A549 (cell line): Measurements from ENCODE around the gene ABLIM1. TPM values are rescaled to one million over a fixed set of nuclear protein-coding genes. Genes with fewer than 3 reads are reported as not detected.

Experiments used
- ATAC-seq, 2 experiments: fragments of 200-7000 bp in 1 of 2; fragments of >200 bp in 1 of 2; cut with Nextera tagmentation in 1 of 2; cut with Tn5 transposase in 1 of 2; 3 replicates each; pipeline versions ENCODE4 v1.8.0 to v1.9.1; 2018 to 2020; ENCODE audit warnings: mild to moderate bottlenecking in 1 of 2, moderate library complexity in 1 of 2
- CTCF ChIA-PET: fragments of 300-600 bp; sonication (Branson Sonifier 250); formaldehyde crosslinking; extraction: SDS; loops from one replicate; lab custom pipeline; 2021; ENCODE audit warnings: antibody characterized with exemption, inconsistent platforms; lab: Yijun Ruan, JAX
- POLR2A ChIA-PET: fragments of 350-600 bp; formaldehyde crosslinking; extraction: SDS; loops from one replicate; lab custom pipeline; 2021; ENCODE audit warnings: antibody characterized with exemption, inconsistent platforms; lab: Yijun Ruan, JAX
- DNase-seq, 2 experiments: peaks; one replicate each; pipeline versions ENCODE4 v3.0.0 to v3.0.0-alpha.2; 2011 to 2016; ENCODE audit warnings: low read depth in 1 of 2, low spot score in 1 of 2
- FAIRE-seq: peaks from 2 replicates; lab custom pipeline; 2011; peaks lifted over from hg19 to GRCh38; lab: Jason Lieb, UNC
- H3K27ac ChIP-seq, 2 experiments: fragments of >200 bp; sonication (Bioruptor Twin); formaldehyde crosslinking; 3 replicates each; pipeline ENCODE4 v1.5.1; 2016 to 2017
- H3K4me1 ChIP-seq: fragments of >200 bp; sonication (Bioruptor Twin); formaldehyde crosslinking; 3 replicates; pipeline ENCODE4 v1.6.1; 2016
- H3K4me2 ChIP-seq: fragments of >200 bp; sonication (Bioruptor Twin); formaldehyde crosslinking; 3 replicates; pipeline ENCODE4 v1.6.1; 2016
- H3K4me3 ChIP-seq: fragments of >200 bp; sonication (Bioruptor Twin); formaldehyde crosslinking; 3 replicates; pipeline ENCODE4 v1.5.1; 2016
- H3K9me3 ChIP-seq: fragments of >200 bp; sonication (Bioruptor Twin); formaldehyde crosslinking; 3 replicates; pipeline ENCODE4 v1.6.1; 2016
- BHLHE40 ChIP-seq: IDR thresholded peaks from 2 replicates; pipeline ENCODE4 v1.6.1; 2012; ENCODE audit warnings: low read depth, low read length, inconsistent platforms
- CHD2 ChIP-seq: fragments of 150-350 bp; IDR thresholded peaks from 2 replicates; pipeline ENCODE4 v1.6.1; 2014; ENCODE audit warnings: low read length; ENCODE audit not compliant: partially characterized antibody
- CTCF ChIP-seq: fragments of >200 bp; sonication (Bioruptor Twin); formaldehyde crosslinking; IDR thresholded peaks from 3 replicates; pipeline ENCODE4 v1.5.1; 2016
- ESRRA ChIP-seq: fragments of 150-350 bp; IDR thresholded peaks from 2 replicates; pipeline ENCODE4 v1.6.1; 2014; ENCODE audit warnings: mild to moderate bottlenecking, low read length, borderline replicate concordance
- FOSB ChIP-seq: fragments of 250-450 bp; sonication (Bioruptor Pico); IDR thresholded peaks from 2 replicates; pipeline ENCODE4 v1.5.0; 2020; ENCODE audit warnings: mild to moderate bottlenecking, moderate library complexity
- GATA3 ChIP-seq: IDR thresholded peaks from 2 replicates; pipeline ENCODE4 v1.6.1; 2012; ENCODE audit warnings: borderline replicate concordance
- HDAC2 ChIP-seq: fragments of 200-600 bp; sonication (generic); IDR thresholded peaks from 2 replicates; pipeline ENCODE4 v1.6.1; 2016
- HEYL ChIP-seq: fragments of 250-450 bp; sonication (Bioruptor Pico); IDR thresholded peaks from 2 replicates; pipeline ENCODE4 v1.8.0; 2021; ENCODE audit warnings: mild to moderate bottlenecking, moderate library complexity
- HOXB13 ChIP-seq: fragments of 250-450 bp; sonication (Bioruptor Pico); IDR thresholded peaks from 2 replicates; pipeline ENCODE4 v1.5.0; 2020; ENCODE audit warnings: low read depth, mild to moderate bottlenecking, moderate library complexity
- HOXB5 ChIP-seq: fragments of 250-450 bp; sonication (Bioruptor Pico); IDR thresholded peaks from 2 replicates; pipeline ENCODE4 v1.5.0; 2020; ENCODE audit warnings: mild to moderate bottlenecking, moderate library complexity
- JUN ChIP-seq, 2 experiments: fragments of >200 bp; sonication (Bioruptor Twin); formaldehyde crosslinking; IDR thresholded peaks; 2 replicates in 1 of 2; 3 replicates in 1 of 2; pipeline ENCODE4 v1.6.1; 2016 to 2017
- JUNB ChIP-seq: fragments of >200 bp; sonication (Bioruptor Twin); formaldehyde crosslinking; IDR thresholded peaks from 2 replicates; pipeline ENCODE4 v1.6.1; 2016
- KDM1A ChIP-seq: fragments of 200-600 bp; sonication (generic); IDR thresholded peaks from 2 replicates; pipeline ENCODE4 v1.6.1; 2016; ENCODE audit warnings: low read depth, mild to moderate bottlenecking
- MAFK ChIP-seq: fragments of 450-650 bp; IDR thresholded peaks from 2 replicates; pipeline ENCODE4 v1.6.1; 2014; ENCODE audit not compliant: partially characterized antibody
- NFE2L2 ChIP-seq: fragments of 150-350 bp; conservative IDR thresholded peaks from 2 replicates; pipeline ENCODE4 v1.6.1; 2014; ENCODE audit warnings: low read length
- NPAS2 ChIP-seq: fragments of 250-450 bp; sonication (Bioruptor Pico); IDR thresholded peaks from 2 replicates; pipeline ENCODE4 v1.8.0; 2022; ENCODE audit warnings: mild to moderate bottlenecking, moderate library complexity, borderline replicate concordance
- NR3C1 ChIP-seq: fragments of >200 bp; sonication (Bioruptor Twin); formaldehyde crosslinking; IDR thresholded peaks from 3 replicates; pipeline ENCODE4 v1.6.1; 2017
- PHF8 ChIP-seq: fragments of 200-600 bp; sonication (generic); IDR thresholded peaks from 2 replicates; pipeline ENCODE4 v1.6.1; 2016; ENCODE audit warnings: low read depth, mild to moderate bottlenecking, antibody characterized with exemption, moderate library complexity, borderline replicate concordance
- POLR2A ChIP-seq: IDR thresholded peaks from 2 replicates; pipeline ENCODE4 v1.6.1; 2012; ENCODE audit warnings: mild to moderate bottlenecking, low read length
- RAD21 ChIP-seq, 2 experiments: fragments of >200 bp in 1 of 2; sonication (Bioruptor Twin) in 1 of 2; formaldehyde crosslinking in 1 of 2; IDR thresholded peaks in 1 of 2; conservative IDR thresholded peaks in 1 of 2; 2 replicates in 1 of 2; 3 replicates in 1 of 2; pipeline ENCODE4 v1.6.1; 2012 to 2018; ENCODE audit warnings: inconsistent platforms in 1 of 2
- RARB ChIP-seq: fragments of 250-450 bp; sonication (Bioruptor Pico); IDR thresholded peaks from 2 replicates; pipeline ENCODE4 v1.8.0; 2021; ENCODE audit warnings: mild to moderate bottlenecking, moderate library complexity
- RFX5 ChIP-seq: fragments of 450-650 bp; IDR thresholded peaks from 2 replicates; pipeline ENCODE4 v1.7.1; 2014; ENCODE audit warnings: antibody characterized with exemption, mild to moderate bottlenecking, moderate library complexity
- RNF2 ChIP-seq: fragments of 200-600 bp; sonication (generic); IDR thresholded peaks from 2 replicates; pipeline ENCODE4 v1.6.1; 2016; ENCODE audit warnings: low read depth, mild to moderate bottlenecking, antibody characterized with exemption, moderate library complexity, borderline replicate concordance
- SMC3 ChIP-seq: fragments of >200 bp; sonication (Bioruptor Twin); formaldehyde crosslinking; IDR thresholded peaks from 3 replicates; pipeline ENCODE4 v1.6.1; 2018; ENCODE audit warnings: inconsistent platforms
- TP53 ChIP-seq: fragments of 250-450 bp; sonication (Bioruptor Pico); IDR thresholded peaks from 2 replicates; pipeline ENCODE4 v1.5.0; 2021; ENCODE audit warnings: mild to moderate bottlenecking, moderate library complexity
- ZC3H11A ChIP-seq: fragments of 450-650 bp; IDR thresholded peaks from 2 replicates; pipeline ENCODE4 v1.6.1; 2014; ENCODE audit warnings: antibody characterized with exemption, mild to moderate bottlenecking
- ZFP36 ChIP-seq: fragments of 450-650 bp; IDR thresholded peaks from 2 replicates; pipeline ENCODE4 v1.6.1; 2014; ENCODE audit warnings: borderline replicate concordance; ENCODE audit not compliant: partially characterized antibody
- ZNF302 ChIP-seq: fragments of 250-450 bp; sonication (Bioruptor Pico); IDR thresholded peaks from 2 replicates; pipeline ENCODE4 v1.9.0; 2021; ENCODE audit warnings: inconsistent platforms, mild to moderate bottlenecking, moderate library complexity
- ZSCAN20 ChIP-seq: fragments of 250-450 bp; sonication (Bioruptor Pico); IDR thresholded peaks from 2 replicates; pipeline ENCODE4 v1.8.0; 2022; ENCODE audit warnings: mild to moderate bottlenecking, moderate library complexity
- WGBS: methylation state at CpG from one replicate; pipeline ENCODE4 v1.1.6; 2017; ENCODE audit errors: missing lambda C conversion rate; 5-methylcytosine and 5-hydroxymethylcytosine counted together
- polyA plus RNA-seq, 4 experiments: library from polyadenylated mRNA; depleted of rRNA in 3 of 4; stranded (reverse); fragments of >200 nt; fragmentation: RNase III in 1 of 4; extraction: RNeasy Plus Mini Kit Qiagen cat#74134 plus additional on column Dnase treatment in 1 of 4; gene quantifications; 2 replicates in 3 of 4; 3 replicates in 1 of 4; pipeline ENCODE4 v1.2.3, GENCODE V29; 2011 to 2017
- TF ChIP-seq, protein P1 (sequence below): fragments of >200 bp; sonication (Bioruptor Twin); formaldehyde crosslinking; IDR thresholded peaks from 2 replicates; pipeline ENCODE4 v1.6.1; 2016

Gene ABLIM1
- polyA plus RNA-seq, 2 of the 4 experiments (the other 2 are of a cell fraction), result 21.4 to 70.2 TPM

DNA sequence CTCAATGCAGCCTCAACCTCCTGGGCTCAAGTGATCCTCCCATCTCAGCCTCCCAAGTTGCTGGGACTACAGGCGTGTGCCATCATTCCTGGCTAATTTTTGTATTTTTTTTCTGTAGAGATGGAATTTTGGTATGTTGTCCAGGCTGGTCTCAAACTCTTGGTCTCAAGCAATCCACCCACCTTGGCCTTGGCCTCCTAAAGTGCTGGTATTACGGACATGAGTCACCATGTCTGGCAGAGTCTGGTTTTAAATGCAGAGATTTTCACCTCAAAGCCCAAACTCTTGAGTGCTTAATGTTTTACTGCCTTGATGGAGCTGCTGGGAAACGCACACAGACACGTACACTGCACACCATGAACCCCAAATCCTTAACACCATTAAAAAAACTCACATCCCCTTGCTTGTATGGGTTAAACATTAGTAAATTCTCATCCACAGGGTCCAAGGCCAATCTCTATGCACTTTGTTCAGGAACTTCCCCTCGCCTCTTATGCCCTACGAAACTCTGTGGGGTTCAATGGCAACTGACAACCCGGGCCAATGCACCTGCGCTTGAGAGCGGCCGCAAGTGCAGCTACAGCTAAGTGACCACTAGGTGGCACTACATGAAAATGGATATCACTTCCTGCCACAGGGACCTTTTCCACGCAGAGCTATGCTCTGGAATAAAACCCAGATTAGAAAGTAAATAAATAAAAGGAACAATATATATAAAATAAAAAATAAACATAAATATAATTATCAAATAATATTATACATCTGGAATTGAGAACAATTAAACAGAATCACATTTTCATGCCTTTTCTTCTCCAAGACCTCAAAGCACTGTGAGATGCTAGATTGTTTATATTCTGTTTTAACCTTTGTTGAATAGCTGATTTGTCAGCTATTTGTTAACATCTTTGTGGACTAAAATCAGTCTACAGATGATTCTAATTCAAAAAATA, 186.8 kb downstream of the ABLIM1 start:
- Histone ChIP-seq H3K4me1 (no peaks in the 10 kb centered on the region), H3K4me2 (no peak overlapping the region), H3K4me3 (no peak overlapping the region), H3K27ac (no peak overlapping the region), H3K9me3 (no peaks in the 10 kb centered on the region)
- peak; percentile 58 to 73 for DNase-seq
- ChIA-PET POLR2A (interaction anchor here (1.0 kb wide), 1 partner anchor 56 kb away, joined by 6 read pairs; no protein-coding TSS in a partner anchor), CTCF (interaction anchor here (0.6 to 6.2 kb wide), 49 partner anchors 8 to 391 kb away, joined by 3 to 122 read pairs (median 4); partner anchors contain the start of gene FHIP2A)
- peak; percentile 94 to 96 for ATAC-seq
- TF ChIP-seq GATA3 (no peak), JUN (IDR thresholded peaks at IDR 0.05) (no peak), MAFK (no peak), ESRRA (no peak), HOXB5 (no peak), RFX5 (no peak), HEYL (CRISPR knock-in tag) (no peak), POLR2A (no peak), RARB (CRISPR knock-in tag) (no peak), JUNB (no peak), CTCF (peak; percentile 91), ZFP36 (no peak), RAD21 (conservative IDR thresholded peaks at IDR 0.05 in 1 of 2, IDR thresholded peaks at IDR 0.05 in 1 of 2) (peak; percentile 93 to 94), PHF8 (no peak), NR3C1 (no peak), TP53 (CRISPR knock-in tag) (no peak), SMC3 (peak; percentile 94), HDAC2 (no peak), ZC3H11A (no peak), HOXB13 (CRISPR knock-in tag) (no peak)
- TF ChIP-seq, protein P1, sequence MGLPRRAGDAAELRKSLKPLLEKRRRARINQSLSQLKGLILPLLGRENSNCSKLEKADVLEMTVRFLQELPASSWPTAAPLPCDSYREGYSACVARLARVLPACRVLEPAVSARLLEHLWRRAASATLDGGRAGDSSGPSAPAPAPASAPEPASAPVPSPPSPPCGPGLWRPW, result no peak
- WGBS, result 35% methylated on average over 11 of the region's 11 CpGs
- FAIRE-seq, result no peak

DNA sequence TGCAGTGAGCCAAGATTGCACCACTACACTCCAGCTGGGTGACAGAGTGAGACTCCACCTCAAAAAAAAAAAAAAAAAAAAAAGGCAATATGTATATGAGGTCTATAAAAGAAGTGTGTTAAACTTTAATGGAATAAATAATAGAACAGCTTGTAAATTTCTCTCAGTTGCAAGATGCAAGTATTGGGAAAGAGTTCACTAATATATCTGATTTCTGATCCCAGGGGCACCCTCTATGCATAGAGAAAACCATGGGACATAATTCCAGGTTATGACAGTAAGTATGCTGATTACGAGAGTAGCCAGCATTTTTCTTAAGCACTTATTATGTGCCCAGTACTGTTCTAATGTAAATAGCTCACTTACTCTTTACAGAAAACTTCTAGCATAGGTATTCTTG, 187.7 kb downstream of the ABLIM1 start:
- Histone ChIP-seq H3K4me1 (no peaks in the 10 kb centered on the region), H3K9me3 (no peaks in the 10 kb centered on the region), H3K4me3 (no peak overlapping the region), H3K27ac (no peak overlapping the region), H3K4me2 (no peak overlapping the region)
- FAIRE-seq (no peak), DNase-seq (no peak), ATAC-seq (no peak)
- ChIA-PET CTCF (interaction anchor here (0.9 to 6.2 kb wide), 16 partner anchors 11 to 352 kb away, joined by 3 to 122 read pairs (median 11); partner anchors contain the start of gene FHIP2A), POLR2A (interaction anchor here (0.7 kb wide), 1 partner anchor 164 kb away, joined by 6 read pairs; no protein-coding TSS in a partner anchor)
- TF ChIP-seq BHLHE40 (no peak), ZSCAN20 (CRISPR knock-in tag) (no peak), CHD2 (no peak), RNF2 (no peak), NFE2L2 (no peak), FOSB (no peak), KDM1A (no peak), POLR2A (no peak), ZNF302 (CRISPR knock-in tag) (no peak), NPAS2 (CRISPR knock-in tag) (no peak)
- 86% methylated on average over 1 of the region's 1 CpG for WGBS
